ES-I3 (cell line): ENCODE data around the gene MEGF11.

Experiments used
- H3K36me3 ChIP-seq: 2 replicates; pipeline ENCODE4 v1.6.1; 2013; ENCODE audit warnings: mild to moderate bottlenecking, low read length, control low read depth, moderate library complexity; ENCODE audit not compliant: insufficient read depth
- H3K4me1 ChIP-seq: 2 replicates; pipeline ENCODE4 v1.6.1; 2013; ENCODE audit warnings: mild to moderate bottlenecking, control low read depth, low read length; ENCODE audit not compliant: insufficient read depth
- H3K9ac ChIP-seq: 2 replicates; pipeline ENCODE4 v1.6.1; 2013; ENCODE audit warnings: low read depth, mild to moderate bottlenecking, low read length, moderate library complexity
- H3K9me3 ChIP-seq: 2 replicates; pipeline ENCODE4 v1.6.1; 2013; ENCODE audit warnings: mild to moderate bottlenecking, low read length, moderate library complexity; ENCODE audit not compliant: control insufficient read depth, insufficient read depth

MEGF11 gene

GRCh38 chr15:66057089-66057488, 196.5 kb downstream of the MEGF11 start:
- Histone ChIP-seq H3K36me3 (no peaks in the 10 kb centered on the region), H3K4me1 (peaks cover 13% of the 10 kb centered on the region), H3K9ac (no peak overlapping the region), H3K9me3 (no peaks in the 10 kb centered on the region)

GRCh38 chr15:66053991-66054390, 199.6 kb downstream of the MEGF11 start:
- Histone ChIP-seq H3K36me3 (no peaks in the 10 kb centered on the region), H3K9ac (no peak overlapping the region), H3K4me1 (peaks cover 16% of the 10 kb centered on the region), H3K9me3 (no peaks in the 10 kb centered on the region)

DNA sequence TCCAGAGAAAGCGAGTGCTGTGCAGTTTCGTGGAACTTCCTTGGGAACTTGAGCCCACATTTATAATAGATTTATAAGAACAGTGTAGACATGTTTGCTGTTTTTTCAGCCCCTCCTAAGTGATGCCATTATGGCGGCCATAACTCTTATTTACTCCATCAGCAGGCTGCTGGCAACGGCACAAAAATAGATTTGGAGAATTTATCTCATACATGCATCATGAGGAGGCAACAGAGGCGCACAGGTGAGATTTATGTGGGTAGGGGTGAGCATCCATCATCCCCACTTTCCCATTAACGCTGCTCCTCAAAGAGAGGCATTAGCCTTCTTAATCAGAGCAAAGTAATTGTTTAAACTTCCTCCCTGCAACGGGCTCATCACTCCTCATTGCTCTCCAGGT, 201.7 kb downstream of the MEGF11 start:
- no peak overlapping the region for H3K9ac ChIP-seq
- no peaks in the 10 kb centered on the region for H3K9me3 ChIP-seq
- peaks cover 8% of the 10 kb centered on the region; the same call in 1 of the 2 replicates for H3K4me1 ChIP-seq
- no peaks in the 10 kb centered on the region for H3K36me3 ChIP-seq

- Histone ChIP-seq H3K9me3 (no peaks in the 10 kb centered on the region), H3K36me3 (no peaks in the 10 kb centered on the region), H3K4me1 (0 out of 2 replicates have a peak, but pooled peaks cover 3% of the 10 kb centered on the region), H3K9ac (no peak overlapping the region)
These were observed 203.3 kb downstream of the MEGF11 start for GRCh38 chr15:66050264-66050663.

GRCh38 chr15:66049353-66049752, 204.2 kb downstream of the MEGF11 start:
- no peak overlapping the region for H3K9ac ChIP-seq
- H3K9me3 ChIP-seq: no peaks in the 10 kb centered on the region
- H3K36me3 ChIP-seq: no peaks in the 10 kb centered on the region
- H3K4me1 ChIP-seq: 0 out of 2 replicates have a peak, but pooled peaks cover 3% of the 10 kb centered on the region

- Histone ChIP-seq H3K4me1 (peaks cover 10% of the 10 kb centered on the region; the same call in 1 of the 2 replicates), H3K9ac (no peak overlapping the region), H3K9me3 (no peaks in the 10 kb centered on the region), H3K36me3 (no peaks in the 10 kb centered on the region)
These were observed 206.1 kb downstream of the MEGF11 start for GRCh38 chr15:66047321-66048024.

GRCh38 chr15:66046751-66047150, 206.8 kb downstream of the MEGF11 start:
- H3K36me3 ChIP-seq: no peaks in the 10 kb centered on the region
- H3K4me1 ChIP-seq: peaks cover 14% of the 10 kb centered on the region
- no peaks in the 10 kb centered on the region for H3K9me3 ChIP-seq
- no peak overlapping the region for H3K9ac ChIP-seq

GRCh38 chr15:66046326-66046725, 207.2 kb downstream of the MEGF11 start:
- Histone ChIP-seq H3K9me3 (no peaks in the 10 kb centered on the region), H3K9ac (no peak overlapping the region), H3K36me3 (no peaks in the 10 kb centered on the region), H3K4me1 (peaks cover 19% of the 10 kb centered on the region)

GRCh38 chr15:66045542-66045941, 208.0 kb downstream of the MEGF11 start:
- Histone ChIP-seq H3K4me1 (peaks cover 26% of the 10 kb centered on the region), H3K9ac (no peak overlapping the region), H3K36me3 (no peaks in the 10 kb centered on the region), H3K9me3 (no peaks in the 10 kb centered on the region)

- H3K4me1 ChIP-seq: peaks cover 32% of the 10 kb centered on the region
These were observed 208.7 kb downstream of the MEGF11 start for GRCh38 chr15:66044837-66045236.

DNA sequence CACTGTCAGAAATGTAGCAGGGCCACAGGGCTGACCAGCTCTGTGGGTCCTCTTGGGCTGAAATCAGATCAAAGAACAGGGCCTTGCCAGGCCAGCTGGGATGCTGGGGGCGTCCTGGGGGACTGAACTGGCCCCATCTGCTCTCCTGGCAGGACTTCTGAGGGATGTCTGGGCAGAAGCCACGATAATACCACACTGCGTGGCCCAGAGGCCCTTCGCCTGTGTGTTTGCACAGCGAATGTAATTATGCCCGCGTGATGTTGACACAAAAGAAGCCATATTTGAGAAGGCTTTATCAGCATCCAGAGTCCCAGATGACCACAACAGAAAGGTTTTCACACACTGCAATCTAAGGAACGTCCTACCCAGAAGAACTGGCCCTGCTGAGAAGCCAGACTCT, 210.3 kb downstream of the MEGF11 start:
- Histone ChIP-seq H3K4me1 (peaks cover 35% of the 10 kb centered on the region), H3K36me3 (no peaks in the 10 kb centered on the region), H3K9me3 (no peaks in the 10 kb centered on the region), H3K9ac (no peak overlapping the region)

More at GRCh38 chr15:66044837-66045236, 208.7 kb downstream of the MEGF11 start:
- no peaks in the 10 kb centered on the region for H3K9me3 ChIP-seq
- H3K9ac ChIP-seq: no peak overlapping the region
- no peaks in the 10 kb centered on the region for H3K36me3 ChIP-seq

DNA sequence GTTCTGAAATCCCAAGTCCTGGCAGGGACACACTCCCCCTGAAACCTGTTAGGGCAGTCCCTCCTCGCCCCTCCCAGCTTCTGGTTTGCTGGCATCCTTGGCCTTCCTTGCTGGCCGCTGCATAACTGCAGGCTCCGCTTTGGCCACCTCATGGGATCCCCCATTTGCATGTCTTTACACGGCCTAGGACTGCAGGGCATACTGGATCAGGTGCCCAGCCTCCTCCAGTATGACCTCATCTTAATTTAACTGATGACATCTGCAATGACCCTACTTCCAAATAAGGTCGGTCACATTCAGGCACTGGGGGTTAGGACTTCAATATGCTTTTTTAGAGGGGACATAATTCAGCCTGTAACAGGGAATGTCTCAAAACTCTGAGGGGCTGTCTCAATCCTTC, 210.9 kb downstream of the MEGF11 start:
- Histone ChIP-seq H3K36me3 (no peaks in the 10 kb centered on the region), H3K4me1 (peaks cover 38% of the 10 kb centered on the region), H3K9me3 (no peaks in the 10 kb centered on the region), H3K9ac (no peak overlapping the region)

GRCh38 chr15:66041276-66041675, 212.3 kb downstream of the MEGF11 start:
- Histone ChIP-seq H3K9ac (no peak overlapping the region), H3K4me1 (peaks cover 38% of the 10 kb centered on the region), H3K36me3 (no peaks in the 10 kb centered on the region), H3K9me3 (no peaks in the 10 kb centered on the region)

- H3K9me3 ChIP-seq: no peaks in the 10 kb centered on the region
- no peak overlapping the region for H3K9ac ChIP-seq
- H3K4me1 ChIP-seq: peaks cover 38% of the 10 kb centered on the region
- no peaks in the 10 kb centered on the region for H3K36me3 ChIP-seq
These were observed 213.2 kb downstream of the MEGF11 start for GRCh38 chr15:66040211-66040892.
